Glutamatergic neuron (in vitro differentiated cells): Measurements from ENCODE around the gene GM2A. TPM values are rescaled to one million over a fixed set of nuclear protein-coding genes. Genes with fewer than 3 reads are reported as not detected.
"Not testable (repeated sequence)": the region's sequence is repeated elsewhere in the genome, so short reads cannot be mapped to it uniquely, and the experiment has no call there.

Experiments used
- DNase-seq: peaks from one replicate; pipeline ENCODE4 v3.0.0; 2022
- H3K27ac Mint-ChIP-seq: one replicate; pipeline ENCODE4 v1.8.0; 2020; ENCODE audit warnings: mild to moderate bottlenecking, mixed read lengths, inconsistent platforms; ENCODE audit not compliant: unreplicated experiment
- H3K27me3 Mint-ChIP-seq: one replicate; pipeline ENCODE4 v1.8.0; 2020; ENCODE audit warnings: mild to moderate bottlenecking, moderate library complexity, mixed read lengths, inconsistent platforms; ENCODE audit not compliant: unreplicated experiment
- H3K36me3 Mint-ChIP-seq: one replicate; pipeline ENCODE4 v1.8.0; 2020; ENCODE audit warnings: mild to moderate bottlenecking, mixed read lengths, inconsistent platforms; ENCODE audit not compliant: unreplicated experiment
- H3K4me1 Mint-ChIP-seq: one replicate; pipeline ENCODE4 v1.8.0; 2020; ENCODE audit warnings: mild to moderate bottlenecking, low read depth, mixed read lengths, inconsistent platforms; ENCODE audit not compliant: unreplicated experiment
- H3K4me3 Mint-ChIP-seq: one replicate; pipeline ENCODE4 v1.8.0; 2020; ENCODE audit warnings: mild to moderate bottlenecking, mixed read lengths, inconsistent platforms; ENCODE audit not compliant: unreplicated experiment
- H3K9me3 Mint-ChIP-seq: one replicate; pipeline ENCODE4 v1.8.0; 2020; ENCODE audit warnings: mild to moderate bottlenecking, moderate library complexity, mixed read lengths, inconsistent platforms; ENCODE audit not compliant: unreplicated experiment
- CTCF ChIP-seq: fragments of 200-600 bp; sonication (generic); IDR thresholded peaks from one replicate; pipeline ENCODE4 v1.5.0; 2021; ENCODE audit not compliant: partially characterized antibody, unreplicated experiment
- total RNA-seq: library from RNA; stranded (reverse); fragmentation: NEBNext Ultra II Directional; extraction: Animal tissue kit (Norgen Biotek cat#: 25700); gene quantifications from one replicate; pipeline ENCODE4 v1.2.1, GENCODE V29; 2021; ENCODE audit not compliant: unreplicated experiment

GM2A gene
- total RNA-seq, 1 donor from 2014 or later, result 13.7 TPM

GRCh38 chr5:151234476-151235238, 18.3 kb upstream of the GM2A start:
- H3K9me3 Mint-ChIP-seq, result no peaks in the 10 kb centered on the region
- no peak overlapping the region for H3K4me3 Mint-ChIP-seq
- no peak for DNase-seq
- no peak overlapping the region for H3K27ac Mint-ChIP-seq
- H3K4me1 Mint-ChIP-seq, result peaks cover 6% of the 10 kb centered on the region
- no peaks in the 10 kb centered on the region for H3K27me3 Mint-ChIP-seq
- TF ChIP-seq CTCF, result no peak
- peaks cover 4% of the 10 kb centered on the region for H3K36me3 Mint-ChIP-seq

DNA sequence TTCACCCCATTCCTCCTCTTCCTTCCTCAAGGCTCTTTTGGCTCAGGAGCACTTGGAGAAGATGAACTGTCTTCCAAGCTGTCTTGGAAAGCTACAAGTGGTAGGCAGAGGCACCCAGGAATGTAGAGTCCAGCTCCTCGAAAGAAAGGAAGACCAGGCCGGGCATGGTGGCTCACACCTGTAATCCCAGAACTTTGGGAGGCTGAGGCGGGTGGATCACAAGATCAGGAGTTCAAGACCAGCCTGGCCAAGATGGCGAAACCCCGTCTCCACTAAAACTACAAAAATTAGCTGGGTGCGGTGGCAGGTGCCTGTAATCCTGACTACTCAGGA, 17.8 kb upstream of the GM2A start:
- not testable (repeated sequence) for H3K27ac Mint-ChIP-seq, H3K4me3 Mint-ChIP-seq, H3K4me1 Mint-ChIP-seq, DNase-seq, H3K36me3 Mint-ChIP-seq, H3K9me3 Mint-ChIP-seq, H3K27me3 Mint-ChIP-seq

DNA sequence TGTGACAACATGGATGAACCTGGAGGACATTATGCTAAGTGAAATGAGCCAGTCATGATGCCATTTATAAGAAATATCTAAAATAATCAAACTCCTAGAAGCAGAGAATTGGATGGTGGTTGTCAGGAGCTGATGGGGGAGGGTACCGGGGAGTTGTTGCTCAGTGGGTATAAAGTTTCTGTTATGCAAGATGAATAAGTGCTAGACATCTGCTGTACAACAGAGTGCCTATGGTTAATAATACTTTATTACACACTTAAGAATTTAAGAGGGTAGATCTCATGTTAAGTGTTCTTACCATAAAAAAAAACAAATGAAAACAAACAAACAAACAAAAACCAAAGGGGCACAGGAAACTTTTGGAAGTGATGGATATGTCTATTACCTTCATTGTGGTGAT, 16.1 kb upstream of the GM2A start:
- no peak overlapping the region for H3K4me3 Mint-ChIP-seq
- no peaks in the 10 kb centered on the region for H3K9me3 Mint-ChIP-seq
- peaks cover 4% of the 10 kb centered on the region for H3K36me3 Mint-ChIP-seq
- H3K27ac Mint-ChIP-seq, result no peak overlapping the region
- no peak for TF ChIP-seq CTCF
- no peaks in the 10 kb centered on the region for H3K27me3 Mint-ChIP-seq
- peaks cover 6% of the 10 kb centered on the region for H3K4me1 Mint-ChIP-seq
- DNase-seq, result no peak

GRCh38 chr5:151237685-151238084, 15.3 kb upstream of the GM2A start:
- Mint-ChIP-seq H3K36me3 (peaks cover 4% of the 10 kb centered on the region), H3K27ac (no peak overlapping the region), H3K27me3 (no peaks in the 10 kb centered on the region), H3K9me3 (no peaks in the 10 kb centered on the region), H3K4me3 (no peak overlapping the region), H3K4me1 (peaks cover 6% of the 10 kb centered on the region)
- no peak for DNase-seq
- TF ChIP-seq CTCF, result no peak

DNA sequence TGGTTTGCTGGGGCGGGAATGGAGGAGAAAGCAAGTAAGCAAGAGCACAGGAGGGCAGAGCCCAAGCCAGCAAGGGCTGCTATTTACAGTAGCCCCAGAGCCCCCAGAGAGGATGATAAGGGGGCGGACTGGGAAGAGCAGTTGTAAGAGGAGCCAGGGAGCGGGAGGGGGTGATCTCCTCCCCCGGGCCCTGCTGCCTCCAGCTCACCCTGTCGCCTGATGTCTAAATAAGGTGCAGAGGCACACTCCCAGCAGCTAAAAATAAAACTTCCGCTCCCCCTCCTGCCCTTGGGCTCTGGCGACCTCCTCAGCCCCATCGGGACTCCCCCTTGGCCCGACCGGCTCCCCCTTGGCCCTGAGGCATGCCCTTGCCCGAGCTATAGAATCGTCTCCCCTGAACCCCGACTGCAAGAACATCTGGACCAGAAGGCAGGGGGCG, 14.7 kb upstream of the GM2A start:
- peaks cover 4% of the 10 kb centered on the region for H3K36me3 Mint-ChIP-seq
- H3K27ac Mint-ChIP-seq, result peak overlapping the region; percentile 19
- no peaks in the 10 kb centered on the region for H3K27me3 Mint-ChIP-seq
- no peak for TF ChIP-seq CTCF
- peak; percentile 17 for DNase-seq
- peaks cover 6% of the 10 kb centered on the region for H3K4me1 Mint-ChIP-seq
- H3K9me3 Mint-ChIP-seq, result no peaks in the 10 kb centered on the region
- peak overlapping the region; percentile 32 for H3K4me3 Mint-ChIP-seq
